Type B pancreatic cell (in vitro differentiated cells): ENCODE results near the gene CHTF18. TPM values are rescaled to one million over a fixed set of nuclear protein-coding genes. Genes with fewer than 3 reads are reported as not detected.
A peak's percentile ranks its signal among the peaks of the same experiment; 100 is the strongest.

Experiments used
- DNase-seq: peaks from one replicate; pipeline ENCODE4 v3.0.0; 2021; ENCODE audit warnings: mixed read lengths; ENCODE audit not compliant: unreplicated experiment; ENCODE audit errors: extremely low spot score
- H3K27ac Mint-ChIP-seq: 2 replicates; pipeline ENCODE4 v1.8.0; 2021; ENCODE audit warnings: mild to moderate bottlenecking, mixed read lengths
- H3K27me3 Mint-ChIP-seq: 2 replicates; pipeline ENCODE4 v1.8.0; 2021; ENCODE audit warnings: mixed read lengths
- H3K36me3 Mint-ChIP-seq: 2 replicates; pipeline ENCODE4 v1.8.0; 2021; ENCODE audit warnings: mixed read lengths
- H3K4me1 Mint-ChIP-seq: one replicate; pipeline ENCODE4 v1.8.0; 2021; ENCODE audit warnings: mixed read lengths; ENCODE audit not compliant: unreplicated experiment
- H3K4me3 Mint-ChIP-seq: 2 replicates; pipeline ENCODE4 v1.8.0; 2021; ENCODE audit warnings: mild to moderate bottlenecking, mixed read lengths
- H3K9me3 Mint-ChIP-seq: 2 replicates; pipeline ENCODE4 v1.8.0; 2021; ENCODE audit warnings: mixed read lengths
- CTCF ChIP-seq: fragments of 200-600 bp; sonication (generic); conservative IDR thresholded peaks from 2 replicates; pipeline ENCODE4 v1.5.0; 2021; ENCODE audit warnings: antibody characterized with exemption, mild to moderate bottlenecking
- total RNA-seq: library from RNA; stranded (reverse); gene quantifications from 2 replicates; pipeline ENCODE4 v1.2.1, GENCODE V29; 2021; ENCODE audit warnings: low replicate concordance

Gene CHTF18
- total RNA-seq, 1 donor from 2014 or later, result 105 TPM

- H3K9me3 Mint-ChIP-seq, result no peaks in the 10 kb centered on the region
- no peak for DNase-seq
- peak; percentile 54 for TF ChIP-seq CTCF
- H3K4me1 Mint-ChIP-seq, result peaks cover 6% of the 10 kb centered on the region
- H3K27me3 Mint-ChIP-seq, result no peaks in the 10 kb centered on the region
- no peak overlapping the region for H3K4me3 Mint-ChIP-seq
- no peaks in the 10 kb centered on the region for H3K36me3 Mint-ChIP-seq
- H3K27ac Mint-ChIP-seq, result no peak overlapping the region
These were observed 44.5 kb upstream of the CHTF18 start for GRCh38 chr16:743794-744500.

- Mint-ChIP-seq H3K27ac (no peak overlapping the region), H3K27me3 (peaks cover 4% of the 10 kb centered on the region), H3K4me3 (no peak overlapping the region), H3K9me3 (no peaks in the 10 kb centered on the region), H3K4me1 (no peaks in the 10 kb centered on the region), H3K36me3 (no peaks in the 10 kb centered on the region)
- peak; percentile 69 for TF ChIP-seq CTCF
- DNase-seq, result no peak
These were observed 42.7 kb upstream of the CHTF18 start for GRCh38 chr16:745739-746138.

GRCh38 chr16:746637-747036, 41.8 kb upstream of the CHTF18 start:
- Mint-ChIP-seq H3K9me3 (no peaks in the 10 kb centered on the region), H3K27me3 (peaks cover 10% of the 10 kb centered on the region), H3K27ac (no peak overlapping the region), H3K4me3 (no peak overlapping the region), H3K36me3 (no peaks in the 10 kb centered on the region), H3K4me1 (no peaks in the 10 kb centered on the region)
- no peak for DNase-seq
- TF ChIP-seq CTCF, result no peak

- H3K9me3 Mint-ChIP-seq, result no peaks in the 10 kb centered on the region
These were observed 40.3 kb upstream of the CHTF18 start for GRCh38 chr16:747978-748746.

GRCh38 chr16:749010-749409, 39.4 kb upstream of the CHTF18 start:
- Mint-ChIP-seq H3K27ac (no peak overlapping the region), H3K27me3 (peaks cover 27% of the 10 kb centered on the region), H3K4me1 (peaks cover 4% of the 10 kb centered on the region), H3K4me3 (no peak overlapping the region), H3K9me3 (no peaks in the 10 kb centered on the region), H3K36me3 (no peaks in the 10 kb centered on the region)
- no peak for DNase-seq
- TF ChIP-seq CTCF, result no peak

More at GRCh38 chr16:747978-748746, 40.3 kb upstream of the CHTF18 start:
- no peak overlapping the region for H3K27ac Mint-ChIP-seq
- H3K4me3 Mint-ChIP-seq, result no peak overlapping the region
- no peak for TF ChIP-seq CTCF
- peaks cover 26% of the 10 kb centered on the region for H3K27me3 Mint-ChIP-seq
- peaks cover 4% of the 10 kb centered on the region for H3K4me1 Mint-ChIP-seq
- no peak for DNase-seq
- H3K36me3 Mint-ChIP-seq, result no peaks in the 10 kb centered on the region
